Gastroesophageal sphincter (tissue), 3 donors: ENCODE measurements around the gene ACOT7.

Source experiments
- EP300 ChIP-seq: sonication (generic); formaldehyde crosslinking; IDR thresholded peaks from one replicate; pipeline ENCODE4 v1.6.1; 2017; ENCODE audit warnings: antibody characterized with exemption, mild to moderate bottlenecking
- POLR2A ChIP-seq, 2 donors: fragments of 450-650 bp; IDR thresholded peaks; one replicate each; pipeline ENCODE4 v1.6.1; 2017; ENCODE audit warnings: antibody characterized with exemption in 2 of 2, mild to moderate bottlenecking in 2 of 2, moderate library complexity in 1 of 2
- POLR2AphosphoS5 ChIP-seq: sonication (generic); formaldehyde crosslinking; IDR thresholded peaks from one replicate; pipeline ENCODE4 v1.6.1; 2017; ENCODE audit warnings: antibody characterized with exemption
- TF ChIP-seq, protein P1 (sequence below), 4 experiments: fragments of 200-600 bp in 2 of 4; fragments of 450-650 bp in 2 of 4; sonication (generic) in 1 of 4; IDR thresholded peaks; one replicate each; pipeline ENCODE4 v1.5.1; 2017 to 2019; ENCODE audit warnings: antibody characterized with exemption in 4 of 4, mild to moderate bottlenecking in 2 of 4, moderate library complexity in 2 of 4

- TF ChIP-seq, protein P1, sequence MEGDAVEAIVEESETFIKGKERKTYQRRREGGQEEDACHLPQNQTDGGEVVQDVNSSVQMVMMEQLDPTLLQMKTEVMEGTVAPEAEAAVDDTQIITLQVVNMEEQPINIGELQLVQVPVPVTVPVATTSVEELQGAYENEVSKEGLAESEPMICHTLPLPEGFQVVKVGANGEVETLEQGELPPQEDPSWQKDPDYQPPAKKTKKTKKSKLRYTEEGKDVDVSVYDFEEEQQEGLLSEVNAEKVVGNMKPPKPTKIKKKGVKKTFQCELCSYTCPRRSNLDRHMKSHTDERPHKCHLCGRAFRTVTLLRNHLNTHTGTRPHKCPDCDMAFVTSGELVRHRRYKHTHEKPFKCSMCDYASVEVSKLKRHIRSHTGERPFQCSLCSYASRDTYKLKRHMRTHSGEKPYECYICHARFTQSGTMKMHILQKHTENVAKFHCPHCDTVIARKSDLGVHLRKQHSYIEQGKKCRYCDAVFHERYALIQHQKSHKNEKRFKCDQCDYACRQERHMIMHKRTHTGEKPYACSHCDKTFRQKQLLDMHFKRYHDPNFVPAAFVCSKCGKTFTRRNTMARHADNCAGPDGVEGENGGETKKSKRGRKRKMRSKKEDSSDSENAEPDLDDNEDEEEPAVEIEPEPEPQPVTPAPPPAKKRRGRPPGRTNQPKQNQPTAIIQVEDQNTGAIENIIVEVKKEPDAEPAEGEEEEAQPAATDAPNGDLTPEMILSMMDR (IDR thresholded peaks at IDR 0.05): no peak
- TF ChIP-seq POLR2AphosphoS5: no peak
- TF ChIP-seq EP300: no peak
- no peak for TF ChIP-seq POLR2A (IDR thresholded peaks at IDR 0.05)
These were observed 152.3 kb downstream of the ACOT7 start for GRCh38 chr1:6241107-6241886.
